ENCODE measurements around the gene R3HDM1. TPM values are rescaled to one million over a fixed set of nuclear protein-coding genes. Genes with fewer than 3 reads are reported as not detected.
"Not testable (repeated sequence)": the region's sequence is repeated elsewhere in the genome, so short reads cannot be mapped to it uniquely, and the experiment has no call there.

Gene R3HDM1
- total and polyA plus RNA-seq, 8 donors = 22.2 to 42.2 (median 37.8) TPM

DNA sequence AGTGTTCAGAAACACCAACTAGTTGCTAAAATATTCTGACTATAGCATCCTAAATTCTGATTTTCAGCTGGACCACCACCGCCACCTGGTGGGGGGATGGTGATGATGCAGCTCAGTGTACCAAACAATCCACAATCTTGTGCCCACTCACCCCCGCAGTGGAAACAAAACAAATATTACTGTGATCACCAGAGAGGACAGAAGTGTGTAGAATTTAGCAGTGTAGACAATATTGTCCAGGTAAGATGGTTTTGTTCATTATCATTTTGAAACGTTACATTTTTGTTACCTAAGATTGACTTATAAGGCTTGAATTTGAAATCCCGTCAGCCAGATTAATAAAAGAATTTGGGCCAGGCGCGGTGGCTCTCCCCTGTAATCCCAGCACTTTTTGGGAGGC, 178.7 kb downstream of the R3HDM1 start:
- H3K27ac ChIP-seq = no peak overlapping the region
- ATAC-seq = peak; percentile 82
- DNase-seq = peak in 3 of 4 donors; percentile 35 to 65 (median 37)
- no peaks in the 10 kb centered on the region for H3K27me3 ChIP-seq
- TF ChIP-seq, protein P1, sequence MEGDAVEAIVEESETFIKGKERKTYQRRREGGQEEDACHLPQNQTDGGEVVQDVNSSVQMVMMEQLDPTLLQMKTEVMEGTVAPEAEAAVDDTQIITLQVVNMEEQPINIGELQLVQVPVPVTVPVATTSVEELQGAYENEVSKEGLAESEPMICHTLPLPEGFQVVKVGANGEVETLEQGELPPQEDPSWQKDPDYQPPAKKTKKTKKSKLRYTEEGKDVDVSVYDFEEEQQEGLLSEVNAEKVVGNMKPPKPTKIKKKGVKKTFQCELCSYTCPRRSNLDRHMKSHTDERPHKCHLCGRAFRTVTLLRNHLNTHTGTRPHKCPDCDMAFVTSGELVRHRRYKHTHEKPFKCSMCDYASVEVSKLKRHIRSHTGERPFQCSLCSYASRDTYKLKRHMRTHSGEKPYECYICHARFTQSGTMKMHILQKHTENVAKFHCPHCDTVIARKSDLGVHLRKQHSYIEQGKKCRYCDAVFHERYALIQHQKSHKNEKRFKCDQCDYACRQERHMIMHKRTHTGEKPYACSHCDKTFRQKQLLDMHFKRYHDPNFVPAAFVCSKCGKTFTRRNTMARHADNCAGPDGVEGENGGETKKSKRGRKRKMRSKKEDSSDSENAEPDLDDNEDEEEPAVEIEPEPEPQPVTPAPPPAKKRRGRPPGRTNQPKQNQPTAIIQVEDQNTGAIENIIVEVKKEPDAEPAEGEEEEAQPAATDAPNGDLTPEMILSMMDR (IDR thresholded peaks at IDR 0.05) = peak; percentile 88 to 92
- H3K9me3 ChIP-seq = no peaks in the 10 kb centered on the region
- intact Hi-C loops (cut with DNase I) = loop anchor here in 1 of 2 donors (5.0 kb wide), 1 partner anchor 708 kb away; no protein-coding TSS in a partner anchor
- peaks cover 0 to 7% of the 10 kb centered on the region in 2 donors for H3K36me3 ChIP-seq
- H3K4me1 ChIP-seq = no peaks in the 10 kb centered on the region
- H3K4me3 ChIP-seq = no peak overlapping the region

DNA sequence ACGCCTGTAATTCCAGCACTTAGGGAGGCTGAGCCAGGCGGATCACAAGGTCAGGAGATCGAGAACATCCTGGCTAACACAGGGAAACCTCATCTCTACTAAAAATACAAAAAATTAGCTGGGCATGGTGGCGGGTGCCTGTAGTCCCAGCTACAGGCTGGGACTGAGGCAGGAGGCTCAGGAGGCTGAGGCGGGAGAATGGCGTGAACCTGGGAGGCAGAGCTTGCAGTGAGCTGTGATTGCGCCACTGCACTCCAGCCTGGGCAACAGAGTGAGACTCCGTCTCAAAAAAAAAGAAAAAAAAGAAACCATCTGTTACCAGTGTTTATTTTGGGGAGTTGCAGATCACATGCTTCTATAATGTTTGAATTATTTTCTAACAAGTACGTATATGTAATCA, 183.8 kb downstream of the R3HDM1 start:
- not testable (repeated sequence) for DNase-seq, H3K27ac ChIP-seq, ATAC-seq

DNA sequence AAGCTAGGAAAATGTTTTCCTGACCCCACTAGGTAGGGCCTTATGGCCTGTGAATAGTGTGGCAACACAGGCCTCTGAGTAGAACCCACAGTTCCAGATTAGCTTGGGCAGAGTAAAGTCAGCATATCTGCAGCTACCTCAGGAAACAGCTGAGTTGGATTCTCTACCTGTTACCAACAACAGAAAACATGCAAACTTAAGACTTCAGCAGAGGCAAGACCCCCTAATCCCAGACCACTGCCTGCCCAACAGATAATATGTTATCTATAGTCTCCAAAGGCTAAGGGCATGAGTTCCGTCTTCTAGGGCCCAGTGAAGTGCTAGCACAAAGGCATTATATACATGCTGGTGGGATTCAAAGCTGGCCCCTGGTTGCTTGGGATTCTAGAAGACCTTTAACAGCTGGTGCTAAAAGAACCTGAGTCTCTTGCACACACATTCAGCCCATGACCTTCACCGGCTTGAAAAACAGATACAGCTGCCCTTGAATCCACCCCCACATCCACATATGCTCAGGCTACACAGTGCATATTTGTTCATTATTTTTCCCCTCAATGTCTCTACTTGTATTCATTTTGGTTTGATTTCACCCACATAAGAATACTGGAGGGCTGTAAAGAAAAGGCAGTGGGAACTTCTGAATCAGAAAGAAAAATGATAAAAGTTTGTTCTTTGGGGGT, 196.9 kb downstream of the R3HDM1 start:
- no peaks in the 10 kb centered on the region for H3K9me3 ChIP-seq
- TF ChIP-seq, protein P1 (IDR thresholded peaks at IDR 0.05) = no peak
- intact Hi-C loops (cut with DNase I) = no loop called here
- H3K4me1 ChIP-seq = no peaks in the 10 kb centered on the region
- no peak for ATAC-seq
- no peak for DNase-seq
- H3K36me3 ChIP-seq = peaks cover 0 to 11% of the 10 kb centered on the region in 2 donors
- no peak overlapping the region for H3K27ac ChIP-seq
- no peaks in the 10 kb centered on the region for H3K27me3 ChIP-seq
- no peak overlapping the region for H3K4me3 ChIP-seq

More for the DNA sequence above, 183.8 kb downstream of the R3HDM1 start:
- intact Hi-C loops (cut with DNase I); H3K9me3 ChIP-seq; H3K4me3 ChIP-seq; H3K27me3 ChIP-seq; H3K4me1 ChIP-seq: not testable (repeated sequence)
- H3K36me3 ChIP-seq = peaks cover 0 to 38% of the 10 kb centered on the region in 2 donors

DNA sequence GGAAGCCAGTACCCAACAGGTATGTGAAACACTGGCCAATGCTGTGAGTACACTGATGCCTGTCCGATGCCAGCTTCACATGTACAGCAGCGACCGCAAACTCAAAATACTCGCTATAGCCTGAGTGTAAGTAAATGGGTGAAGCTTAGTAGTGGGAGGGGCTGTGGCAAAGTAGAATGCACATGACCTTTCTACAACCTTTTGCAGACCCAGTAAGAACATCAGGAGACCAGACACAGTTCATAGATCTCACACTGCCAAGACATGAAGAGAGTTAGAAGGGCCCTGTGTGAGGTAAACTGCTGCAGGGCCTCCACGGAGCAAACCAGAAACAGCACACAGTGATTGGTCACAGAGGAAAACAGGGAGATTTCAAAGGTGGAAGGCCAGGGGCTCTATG, 201.3 kb downstream of the R3HDM1 start:
- TF ChIP-seq, protein P1 (IDR thresholded peaks at IDR 0.05) = no peak
- intact Hi-C loops (cut with DNase I) = no loop called here
- no peak overlapping the region for H3K4me3 ChIP-seq
- no peak for ATAC-seq
- no peaks in the 10 kb centered on the region for H3K9me3 ChIP-seq
- H3K4me1 ChIP-seq = no peaks in the 10 kb centered on the region
- DNase-seq = no peak
- no peaks in the 10 kb centered on the region for H3K36me3 ChIP-seq
- H3K27ac ChIP-seq = no peak overlapping the region
- H3K27me3 ChIP-seq = no peaks in the 10 kb centered on the region

DNA sequence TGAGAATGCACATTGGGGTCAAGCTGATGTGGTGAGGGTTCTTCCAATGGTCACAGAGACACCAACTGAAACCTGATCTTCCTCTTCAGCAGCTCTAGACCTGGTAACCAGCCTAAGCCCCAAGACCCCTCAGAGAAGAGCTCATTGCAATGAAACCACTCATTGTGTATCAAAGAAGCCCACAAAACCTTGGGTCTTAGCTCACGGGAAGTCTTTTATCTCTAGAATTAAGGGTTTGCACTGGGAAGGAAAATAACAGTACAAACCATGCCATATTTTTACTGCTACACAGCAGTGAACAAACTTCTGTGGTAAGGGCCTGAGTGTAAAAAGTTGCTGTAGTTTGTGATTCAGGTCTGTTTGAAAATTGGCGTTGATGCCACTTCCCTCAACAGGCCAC, 201.8 kb downstream of the R3HDM1 start:
- H3K36me3 ChIP-seq = no peaks in the 10 kb centered on the region
- no peak for DNase-seq
- ATAC-seq = no peak
- intact Hi-C loops (cut with DNase I) = no loop called here
- H3K27me3 ChIP-seq = no peaks in the 10 kb centered on the region
- no peak overlapping the region for H3K4me3 ChIP-seq
- H3K4me1 ChIP-seq = no peaks in the 10 kb centered on the region
- H3K9me3 ChIP-seq = no peaks in the 10 kb centered on the region
- H3K27ac ChIP-seq = no peak overlapping the region
- TF ChIP-seq, protein P1 (IDR thresholded peaks at IDR 0.05) = no peak

DNA sequence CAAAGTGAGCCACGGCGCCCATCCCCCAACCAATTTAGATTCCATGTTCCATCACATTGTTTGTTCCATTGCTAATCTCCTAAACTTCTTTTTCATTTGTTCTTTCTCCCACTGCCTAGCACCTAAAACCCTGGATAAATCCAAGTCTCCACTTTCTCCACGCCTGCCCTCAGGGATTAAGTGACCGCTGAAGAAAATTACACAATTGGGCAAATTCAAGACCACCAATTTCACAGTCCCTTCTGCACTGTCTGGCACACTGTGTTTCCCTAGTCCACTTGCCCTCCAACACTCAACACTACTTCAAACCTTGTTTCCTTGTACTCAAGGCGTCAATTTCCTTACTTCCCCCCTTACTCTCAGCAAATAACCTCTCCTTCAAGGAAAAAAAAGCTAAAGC, 205.3 kb downstream of the R3HDM1 start:
- TF ChIP-seq, protein P1 (IDR thresholded peaks at IDR 0.05) = no peak
- no peak for DNase-seq
- Histone ChIP-seq H3K4me3 (no peak overlapping the region), H3K36me3 (no peaks in the 10 kb centered on the region), H3K27ac (no peak overlapping the region), H3K9me3 (no peaks in the 10 kb centered on the region), H3K4me1 (no peaks in the 10 kb centered on the region), H3K27me3 (no peaks in the 10 kb centered on the region)
- intact Hi-C loops (cut with DNase I) = no loop called here
- ATAC-seq = no peak
